SJSA1 (cell line): ENCODE results near the gene CACNA2D3. TPM values are rescaled to one million over a fixed set of nuclear protein-coding genes. Genes with fewer than 3 reads are reported as not detected.

Experiments
- DNase-seq, 2 experiments: peaks; one replicate each; pipeline ENCODE4 v3.0.0-alpha.2; 2015 to 2020; ENCODE audit warnings: low spot score in 2 of 2, low read depth in 1 of 2
- H3K27ac ChIP-seq: fragments of 250-450 bp; sonication (Bioruptor Pico); 2 replicates; pipeline ENCODE4 v1.5.1; 2020; ENCODE audit warnings: mild to moderate bottlenecking, moderate library complexity
- H3K27me3 ChIP-seq: fragments of 250-450 bp; sonication (Bioruptor Pico); replicated peaks from 2 replicates; pipeline ENCODE4 v1.5.1; 2020; ENCODE audit warnings: mild to moderate bottlenecking, moderate library complexity
- H3K36me3 ChIP-seq: fragments of 250-450 bp; sonication (Bioruptor Pico); 2 replicates; pipeline ENCODE4 v1.5.1; 2020; ENCODE audit warnings: mild to moderate bottlenecking
- H3K4me1 ChIP-seq: fragments of 250-450 bp; sonication (Bioruptor Pico); replicated peaks from 2 replicates; pipeline ENCODE4 v1.6.1; 2021; ENCODE audit warnings: mild to moderate bottlenecking
- H3K4me3 ChIP-seq: fragments of 250-450 bp; sonication (Bioruptor Pico); 2 replicates; pipeline ENCODE4 v1.5.1; 2020; ENCODE audit warnings: mild to moderate bottlenecking
- H3K9me3 ChIP-seq: fragments of 250-450 bp; sonication (Bioruptor Pico); replicated peaks from 2 replicates; pipeline ENCODE4 v1.5.1; 2020; ENCODE audit warnings: mild to moderate bottlenecking
- total RNA-seq: library from RNA; depleted of rRNA; stranded (reverse); fragments of >200 nt; shearing (Covaris generic); gene quantifications from 2 replicates; pipeline ENCODE4 v1.2.3, GENCODE V29; 2014; rRNA removed

CACNA2D3 gene
- total RNA-seq, 1 experiment from 2014 or later, result not detected

- H3K36me3 ChIP-seq, result no peaks in the 10 kb centered on the region
- no peak overlapping the region for H3K27ac ChIP-seq
- no peaks in the 10 kb centered on the region for H3K4me1 ChIP-seq
- H3K27me3 ChIP-seq, result no peaks in the 10 kb centered on the region
- DNase-seq, result no peak
- no peaks in the 10 kb centered on the region for H3K9me3 ChIP-seq
- no peak overlapping the region for H3K4me3 ChIP-seq
Measured at GRCh38 chr3:55119268-55119667, 996.9 kb downstream of the CACNA2D3 start.

GRCh38 chr3:55122312-55122711, 1000.0 kb downstream of the CACNA2D3 start:
- H3K27ac ChIP-seq, result no peak overlapping the region
- no peak for DNase-seq
- no peaks in the 10 kb centered on the region for H3K36me3 ChIP-seq
- H3K4me3 ChIP-seq, result no peak overlapping the region
- H3K4me1 ChIP-seq, result no peaks in the 10 kb centered on the region
- H3K27me3 ChIP-seq, result no peaks in the 10 kb centered on the region
- no peaks in the 10 kb centered on the region for H3K9me3 ChIP-seq

Other genes with a start within 250 kb of the CACNA2D3 start
- 11.7 and 21.4 TPM in 2 replicates for gene ACTR8, start 240.4 kb upstream of the CACNA2D3 start, total RNA-seq
- gene SELENOK, start 230.7 kb upstream of the CACNA2D3 start, total RNA-seq, result 51.1 and 64.8 TPM in 2 replicates